PFSK-1 (cell line): ENCODE results near the gene RAB39A.

ENCODE experiments used
- FOXP2 ChIP-seq: optimal IDR thresholded peaks from 2 replicates; pipeline ENCODE3; 2011; ENCODE audit warnings: borderline replicate concordance, control low read depth, inconsistent platforms; ENCODE audit not compliant: insufficient read depth; ENCODE audit errors: extremely low read length, extremely low read depth
- POLR2AphosphoS5 ChIP-seq: IDR thresholded peaks from 2 replicates; pipeline ENCODE4 v1.6.1; 2012; ENCODE audit warnings: low read depth, mild to moderate bottlenecking, control low read depth, low read length, moderate library complexity
- SIN3A ChIP-seq: IDR thresholded peaks from 2 replicates; pipeline ENCODE4 v1.6.1; 2012; ENCODE audit warnings: mild to moderate bottlenecking, low read length, moderate library complexity, borderline replicate concordance; ENCODE audit not compliant: insufficient read depth
- TAF1 ChIP-seq: IDR thresholded peaks from 2 replicates; pipeline ENCODE4 v1.6.1; 2012; ENCODE audit warnings: low read length, control low read depth, borderline replicate concordance; ENCODE audit not compliant: insufficient read depth
- TF ChIP-seq, protein P1 (sequence below), 2 experiments: IDR thresholded peaks; 2 replicates each; pipeline versions ENCODE4 v1.6.1 to v1.8.0; 2011 to 2012; ENCODE audit warnings: low read depth in 2 of 2, low read length in 2 of 2, control low read depth in 1 of 2, inconsistent platforms in 1 of 2, mild to moderate bottlenecking in 1 of 2, moderate library complexity in 1 of 2; ENCODE audit not compliant: insufficient read depth in 1 of 2

RAB39A gene

DNA sequence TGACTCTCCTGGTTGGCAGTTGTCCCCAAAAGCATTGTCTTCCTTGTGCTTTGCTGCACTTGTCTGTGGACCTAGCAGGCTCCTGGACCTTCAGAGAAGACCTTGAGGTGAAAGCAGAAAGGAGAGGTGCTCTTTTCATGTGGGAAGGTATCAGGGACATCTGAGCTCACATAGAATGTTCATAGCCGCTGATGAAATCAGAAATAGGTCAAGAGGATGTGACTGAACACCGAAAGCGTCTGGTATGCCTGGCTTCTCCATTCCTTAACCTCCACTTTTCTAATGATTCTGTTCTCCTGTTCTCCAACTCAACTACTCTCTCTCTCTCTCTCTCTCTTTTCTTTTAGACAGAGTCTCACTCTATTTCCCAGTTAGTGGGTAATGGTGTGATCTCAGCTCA, 74.2 kb downstream of the RAB39A start:
- no peak for TF ChIP-seq SIN3A
- TF ChIP-seq FOXP2 = no peak
- TF ChIP-seq TAF1 = no peak
- TF ChIP-seq, protein P1, sequence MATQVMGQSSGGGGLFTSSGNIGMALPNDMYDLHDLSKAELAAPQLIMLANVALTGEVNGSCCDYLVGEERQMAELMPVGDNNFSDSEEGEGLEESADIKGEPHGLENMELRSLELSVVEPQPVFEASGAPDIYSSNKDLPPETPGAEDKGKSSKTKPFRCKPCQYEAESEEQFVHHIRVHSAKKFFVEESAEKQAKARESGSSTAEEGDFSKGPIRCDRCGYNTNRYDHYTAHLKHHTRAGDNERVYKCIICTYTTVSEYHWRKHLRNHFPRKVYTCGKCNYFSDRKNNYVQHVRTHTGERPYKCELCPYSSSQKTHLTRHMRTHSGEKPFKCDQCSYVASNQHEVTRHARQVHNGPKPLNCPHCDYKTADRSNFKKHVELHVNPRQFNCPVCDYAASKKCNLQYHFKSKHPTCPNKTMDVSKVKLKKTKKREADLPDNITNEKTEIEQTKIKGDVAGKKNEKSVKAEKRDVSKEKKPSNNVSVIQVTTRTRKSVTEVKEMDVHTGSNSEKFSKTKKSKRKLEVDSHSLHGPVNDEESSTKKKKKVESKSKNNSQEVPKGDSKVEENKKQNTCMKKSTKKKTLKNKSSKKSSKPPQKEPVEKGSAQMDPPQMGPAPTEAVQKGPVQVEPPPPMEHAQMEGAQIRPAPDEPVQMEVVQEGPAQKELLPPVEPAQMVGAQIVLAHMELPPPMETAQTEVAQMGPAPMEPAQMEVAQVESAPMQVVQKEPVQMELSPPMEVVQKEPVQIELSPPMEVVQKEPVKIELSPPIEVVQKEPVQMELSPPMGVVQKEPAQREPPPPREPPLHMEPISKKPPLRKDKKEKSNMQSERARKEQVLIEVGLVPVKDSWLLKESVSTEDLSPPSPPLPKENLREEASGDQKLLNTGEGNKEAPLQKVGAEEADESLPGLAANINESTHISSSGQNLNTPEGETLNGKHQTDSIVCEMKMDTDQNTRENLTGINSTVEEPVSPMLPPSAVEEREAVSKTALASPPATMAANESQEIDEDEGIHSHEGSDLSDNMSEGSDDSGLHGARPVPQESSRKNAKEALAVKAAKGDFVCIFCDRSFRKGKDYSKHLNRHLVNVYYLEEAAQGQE (IDR thresholded peaks at IDR 0.05; ENCODE audit: insufficient read depth in 1 of 2, low read depth in 2 of 2, low read length in 2 of 2) = no peak
- no peak for TF ChIP-seq POLR2AphosphoS5

DNA sequence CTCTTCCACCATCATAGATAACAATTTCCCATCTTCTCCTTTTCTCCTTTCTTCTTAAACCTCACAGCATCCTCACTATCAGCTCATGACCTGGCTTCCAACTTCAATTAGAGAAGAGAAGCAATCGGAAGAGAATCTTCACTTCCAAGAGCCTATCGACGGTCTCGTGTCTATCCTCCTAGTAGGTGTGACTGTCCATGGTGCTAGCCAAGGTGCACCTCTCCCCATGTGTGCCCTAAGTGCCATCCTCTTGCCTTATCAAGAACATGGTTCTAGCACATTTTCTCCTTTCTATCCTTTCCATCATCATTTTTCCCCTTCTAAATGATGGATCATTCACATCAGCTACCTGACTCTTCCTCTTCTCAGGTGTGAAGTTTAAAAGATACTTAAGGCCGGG, 75.4 kb downstream of the RAB39A start:
- TF ChIP-seq TAF1 = no peak
- TF ChIP-seq, protein P1 (IDR thresholded peaks at IDR 0.05; ENCODE audit: insufficient read depth in 1 of 2, low read depth in 2 of 2, low read length in 2 of 2) = peak; percentile 51 to 87; a peak in 3 of 4 replicates

DNA sequence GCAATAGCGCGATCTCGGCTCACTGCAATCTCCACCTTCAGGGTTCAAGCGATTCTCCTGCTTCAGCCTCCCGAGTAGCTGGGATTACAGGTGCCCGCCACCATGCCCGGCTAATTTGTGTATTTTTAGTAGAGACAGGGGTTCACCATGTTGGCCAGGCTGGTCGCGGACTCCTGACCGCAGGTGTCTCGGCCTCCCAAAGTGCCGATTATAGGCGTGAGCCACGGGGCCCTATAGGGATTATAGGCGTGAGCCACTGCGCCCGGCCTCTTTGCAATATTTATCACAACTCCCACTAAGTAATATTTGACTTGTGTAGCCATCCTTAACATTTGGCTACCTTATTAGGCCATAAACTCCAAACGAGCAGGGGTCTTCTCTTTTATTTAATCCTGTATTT, 79.6 kb downstream of the RAB39A start:
- TF ChIP-seq, protein P1 (IDR thresholded peaks at IDR 0.05; ENCODE audit: insufficient read depth in 1 of 2, low read depth in 2 of 2, low read length in 2 of 2) = no peak
- no peak for TF ChIP-seq POLR2AphosphoS5
- no peak for TF ChIP-seq SIN3A
- no peak for TF ChIP-seq TAF1
- TF ChIP-seq FOXP2 = no peak

DNA sequence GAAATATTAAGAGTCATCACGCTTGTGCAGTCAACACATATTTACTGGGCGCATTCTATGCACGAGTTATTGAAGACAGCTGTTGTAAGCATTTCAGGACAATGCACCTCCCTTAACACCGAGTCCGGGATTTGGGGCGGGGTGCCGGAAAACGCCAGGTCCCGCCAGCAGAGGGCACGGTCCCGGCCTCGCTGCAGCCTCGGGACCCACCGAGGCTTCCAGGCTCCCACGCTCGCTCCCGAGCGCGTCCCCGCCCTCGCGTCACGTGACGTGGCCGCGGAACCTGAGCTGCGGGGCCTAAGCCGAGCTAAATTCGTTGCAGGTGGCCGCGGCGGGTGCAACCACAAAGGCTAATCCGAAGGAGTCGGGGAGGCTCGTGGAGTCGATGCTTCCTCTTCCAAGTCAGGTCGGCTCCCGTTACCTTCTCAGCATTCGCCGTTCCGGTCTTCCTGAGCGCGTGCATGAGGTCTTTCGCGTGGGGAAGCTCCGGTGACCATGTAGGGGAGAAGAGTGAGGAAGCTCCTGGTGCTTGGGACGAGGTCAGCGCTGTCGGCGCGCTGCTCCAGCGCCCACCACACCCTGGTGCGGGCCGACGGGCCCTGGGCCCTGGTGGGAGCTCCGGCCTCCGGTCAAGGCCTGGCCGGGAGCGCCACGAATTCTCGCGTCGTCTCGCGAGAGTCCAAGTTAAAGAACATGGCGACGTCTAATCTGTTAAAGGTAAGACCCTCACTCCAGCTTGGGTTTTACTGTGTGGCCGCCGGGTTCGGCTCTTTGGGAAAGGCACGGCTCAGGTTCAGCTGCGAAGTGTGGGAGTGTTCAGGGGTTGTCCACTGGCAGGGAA, 80.6 kb downstream of the RAB39A start, which contains the start of gene CUL5:
TSS of gene CUL5 (plus strand) at position 243 of the 841 bp plus-strand sequence. CDS start at position 694, 451 bp downstream.
- TF ChIP-seq SIN3A (peak; percentile 95; the same call in 1 of the 2 replicates), FOXP2 (peak; percentile 33), POLR2AphosphoS5 (peak; percentile 95), TAF1 (peak; percentile 86; the same call in 1 of the 2 replicates)
- TF ChIP-seq, protein P1 (IDR thresholded peaks at IDR 0.05; ENCODE audit: insufficient read depth in 1 of 2, low read depth in 2 of 2, low read length in 2 of 2) = 0 out of 4 replicates have a peak, but pooled peaks of 1 of the 2 experiments have one; percentile 29
